ENCODE results near the gene EPS8L3.

DNA sequence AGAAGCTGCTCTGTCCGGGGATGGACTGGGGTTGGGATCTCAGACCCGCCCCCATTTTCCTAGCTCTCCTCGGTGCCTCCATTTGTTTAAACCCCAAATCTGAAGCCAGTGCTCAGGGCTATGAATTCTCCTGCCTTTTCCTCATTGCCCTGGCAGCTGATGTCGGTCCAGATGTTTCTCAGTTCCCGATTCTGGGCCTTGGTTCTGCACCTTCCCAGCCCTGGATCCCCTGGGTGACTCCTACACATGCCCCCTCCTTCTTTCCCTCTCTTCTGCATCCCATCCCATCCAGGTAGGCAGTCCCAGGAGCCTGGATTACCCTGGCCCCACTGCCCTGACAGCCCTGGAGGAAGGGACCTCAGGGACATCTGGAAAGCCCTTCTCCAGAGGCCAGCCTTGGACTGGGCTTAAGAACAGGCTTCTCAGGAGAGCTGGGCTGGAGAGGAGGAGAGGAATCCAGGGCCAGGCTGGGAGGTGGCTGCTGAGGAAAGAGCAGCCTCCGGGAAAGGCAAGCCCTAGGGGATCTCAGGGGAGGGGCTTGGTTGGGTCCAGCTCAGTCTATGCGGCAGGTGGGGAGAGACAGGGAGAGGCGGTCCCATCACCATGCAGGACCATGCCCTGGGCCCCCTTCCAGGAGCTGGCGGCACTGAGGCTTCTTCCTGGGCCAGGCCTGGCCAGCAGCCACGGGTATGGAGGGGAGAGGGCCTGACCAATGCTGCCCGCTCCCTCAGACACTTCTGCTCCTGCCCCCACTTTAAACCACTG, 6.8 kb upstream of the EPS8L3 start:
- TF ChIP-seq EGR1 (IDR thresholded peaks at IDR 0.05; ENCODE audit: borderline replicate concordance, low read depth, low read length) = no peak
- TF ChIP-seq NRF1 (IDR thresholded peaks at IDR 0.05; ENCODE audit: low read depth, low read length) = no peak

Measured in H1 (cell line).